HL-60 (cell line): Measurements from ENCODE around the gene APOL3.

Experiments
- DNase-seq, 2 experiments: peaks; one replicate each; pipeline ENCODE4 v3.0.0-alpha.2; 2010 to 2020; ENCODE audit warnings: low read depth in 1 of 2, low spot score in 1 of 2
- H3K27ac ChIP-seq: fragments of 250-450 bp; sonication (Bioruptor Pico); replicated peaks from 2 replicates; pipeline ENCODE4 v1.5.1; 2020; ENCODE audit warnings: mild to moderate bottlenecking, moderate library complexity
- H3K27me3 ChIP-seq: fragments of 250-450 bp; sonication (Bioruptor Pico); 2 replicates; pipeline ENCODE4 v1.5.1; 2021; ENCODE audit warnings: mild to moderate bottlenecking, moderate library complexity; ENCODE audit not compliant: insufficient read depth, poor library complexity, severe bottlenecking
- H3K4me3 ChIP-seq: replicated peaks from 2 replicates; pipeline ENCODE4 v1.5.1; 2011; ENCODE audit warnings: mild to moderate bottlenecking, control low read depth, low read length; ENCODE audit not compliant: insufficient read depth
- GABPA ChIP-seq: IDR thresholded peaks from 2 replicates; pipeline ENCODE4 v1.6.1; 2012; ENCODE audit warnings: low read depth
- POLR2AphosphoS5 ChIP-seq: IDR thresholded peaks from 2 replicates; pipeline ENCODE4 v1.6.1; 2012; ENCODE audit warnings: low read depth
- REST ChIP-seq: IDR thresholded peaks from 2 replicates; pipeline ENCODE4 v1.6.1; 2012; ENCODE audit warnings: low read depth; ENCODE audit not compliant: insufficient replicate concordance
- SPI1 ChIP-seq: IDR thresholded peaks from 2 replicates; pipeline ENCODE4 v1.6.1; 2012; ENCODE audit warnings: low read depth, mild to moderate bottlenecking, borderline replicate concordance
- TF ChIP-seq, protein P1 (sequence below): IDR thresholded peaks from one replicate; pipeline ENCODE4 v1.5.1; 2011; ENCODE audit warnings: low read length, control low read depth, inconsistent platforms; ENCODE audit not compliant: insufficient read depth

The APOL3 gene

GRCh38 chr22:36152088-36152487 lies 8.5 kb downstream of the APOL3 start:
- Histone ChIP-seq H3K27me3 (no peaks in the 10 kb centered on the region), H3K4me3 (no peak overlapping the region), H3K27ac (no peak overlapping the region)
- TF ChIP-seq SPI1 (no peak), POLR2AphosphoS5 (no peak), GABPA (no peak), REST (no peak)
- TF ChIP-seq, protein P1, sequence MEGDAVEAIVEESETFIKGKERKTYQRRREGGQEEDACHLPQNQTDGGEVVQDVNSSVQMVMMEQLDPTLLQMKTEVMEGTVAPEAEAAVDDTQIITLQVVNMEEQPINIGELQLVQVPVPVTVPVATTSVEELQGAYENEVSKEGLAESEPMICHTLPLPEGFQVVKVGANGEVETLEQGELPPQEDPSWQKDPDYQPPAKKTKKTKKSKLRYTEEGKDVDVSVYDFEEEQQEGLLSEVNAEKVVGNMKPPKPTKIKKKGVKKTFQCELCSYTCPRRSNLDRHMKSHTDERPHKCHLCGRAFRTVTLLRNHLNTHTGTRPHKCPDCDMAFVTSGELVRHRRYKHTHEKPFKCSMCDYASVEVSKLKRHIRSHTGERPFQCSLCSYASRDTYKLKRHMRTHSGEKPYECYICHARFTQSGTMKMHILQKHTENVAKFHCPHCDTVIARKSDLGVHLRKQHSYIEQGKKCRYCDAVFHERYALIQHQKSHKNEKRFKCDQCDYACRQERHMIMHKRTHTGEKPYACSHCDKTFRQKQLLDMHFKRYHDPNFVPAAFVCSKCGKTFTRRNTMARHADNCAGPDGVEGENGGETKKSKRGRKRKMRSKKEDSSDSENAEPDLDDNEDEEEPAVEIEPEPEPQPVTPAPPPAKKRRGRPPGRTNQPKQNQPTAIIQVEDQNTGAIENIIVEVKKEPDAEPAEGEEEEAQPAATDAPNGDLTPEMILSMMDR = no peak
- DNase-seq = no peak

DNA sequence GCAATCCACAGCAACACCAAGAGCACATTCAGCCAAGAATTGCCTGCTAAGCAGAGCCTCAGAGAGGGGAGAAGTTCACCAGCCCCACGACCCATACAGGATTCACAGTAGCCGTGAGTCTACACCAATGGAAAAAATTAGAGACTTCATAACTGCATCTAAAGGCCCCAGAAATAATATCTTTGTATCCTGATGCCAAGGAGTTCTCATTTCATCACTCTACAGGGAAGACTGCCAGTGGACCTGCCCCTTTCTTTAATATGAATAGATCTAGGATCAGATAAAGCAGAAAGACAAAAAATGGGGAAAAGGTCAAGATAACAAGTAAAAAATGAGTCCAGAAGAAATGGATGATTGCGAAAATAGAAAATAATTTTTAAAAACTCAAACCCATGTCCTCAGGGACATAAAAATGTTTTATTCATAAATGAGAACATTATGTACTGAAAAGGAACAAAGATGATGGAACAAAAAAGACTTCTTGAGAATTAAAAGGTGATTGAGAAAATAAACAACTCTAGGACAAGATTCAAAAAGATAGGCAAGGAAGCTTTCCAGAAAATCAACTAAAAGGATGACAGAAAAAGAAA lies 9.5 kb downstream of the APOL3 start:
- no peak for DNase-seq
- Histone ChIP-seq H3K4me3 (no peak overlapping the region), H3K27me3 (no peaks in the 10 kb centered on the region), H3K27ac (no peak overlapping the region)
- TF ChIP-seq GABPA (no peak), SPI1 (no peak), REST (no peak), POLR2AphosphoS5 (no peak)
- TF ChIP-seq, protein P1 = no peak

- TF ChIP-seq GABPA = no peak
- no peak for TF ChIP-seq POLR2AphosphoS5
- Histone ChIP-seq H3K4me3 (no peak overlapping the region), H3K27ac (no peak overlapping the region), H3K27me3 (no peaks in the 10 kb centered on the region)
- DNase-seq = peak in 1 of 2 experiments; percentile 9
These were observed 11.1 kb downstream of the APOL3 start for GRCh38 chr22:36149441-36149840.

DNA sequence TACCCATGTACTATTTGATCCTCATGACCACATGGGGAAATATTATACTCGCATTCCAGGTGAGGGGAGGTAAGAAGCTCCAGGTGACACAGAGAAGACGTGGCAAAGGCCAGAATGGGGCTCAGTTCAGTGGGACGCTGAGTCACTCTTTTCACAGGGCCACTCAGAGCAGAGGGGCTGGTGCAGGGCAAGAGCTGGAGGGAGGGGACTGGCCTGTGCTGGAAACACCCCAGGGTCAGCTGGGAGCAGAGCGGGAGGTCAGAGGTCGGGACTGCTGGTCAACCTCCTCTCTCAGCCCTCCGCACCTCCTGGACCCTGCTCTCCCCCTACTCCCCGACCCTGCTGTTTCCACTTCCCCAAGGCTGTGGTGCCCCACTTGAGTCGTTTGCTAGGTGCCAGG lies 12.1 kb downstream of the APOL3 start:
- no peak for DNase-seq
- Histone ChIP-seq H3K27me3 (peaks cover under 1% of the 10 kb centered on the region), H3K27ac (no peak overlapping the region), H3K4me3 (no peak overlapping the region)
- TF ChIP-seq SPI1 (no peak), REST (no peak), GABPA (no peak), POLR2AphosphoS5 (no peak)
- TF ChIP-seq, protein P1 = no peak
